Kidney (tissue), 14 donors: Measurements from ENCODE around the gene MPP7. TPM values are rescaled to one million over a fixed set of nuclear protein-coding genes. Genes with fewer than 3 reads are reported as not detected.

Experiments used
- DNase-seq, 5 donors: peaks; one replicate each; pipeline ENCODE4 v3.0.0-alpha.2; 2013 to 2020
- FAIRE-seq: peaks from 2 replicates; lab custom pipeline; 2012; peaks lifted over from hg19 to GRCh38; lab: Jason Lieb, UNC
- H3K27ac ChIP-seq, 2 donors: one replicate each; pipeline ENCODE4 v1.7.0; 2013; ENCODE audit warnings: low read depth in 2 of 2, low read length in 2 of 2, inconsistent platforms in 1 of 2
- H3K27me3 ChIP-seq: one replicate; pipeline ENCODE4 v1.7.1; 2013; ENCODE audit warnings: low read length, inconsistent platforms; ENCODE audit not compliant: control insufficient read depth, insufficient read depth
- H3K36me3 ChIP-seq, 3 donors: one replicate each; pipeline versions ENCODE4 v1.7.0 to v1.7.1; 2013; ENCODE audit warnings: low read length in 3 of 3, control low read depth in 1 of 3, inconsistent platforms in 1 of 3; ENCODE audit not compliant: insufficient read depth in 3 of 3, control insufficient read depth in 2 of 3
- H3K4me1 ChIP-seq, 3 donors: one replicate each; pipeline versions ENCODE4 v1.7.0 to v1.7.1; 2013; ENCODE audit warnings: low read length in 3 of 3, inconsistent platforms in 1 of 3, low read depth in 1 of 3; ENCODE audit not compliant: control insufficient read depth in 2 of 3, insufficient read depth in 2 of 3
- H3K4me3 ChIP-seq, 3 donors: one replicate each; pipeline versions ENCODE4 v1.7.0 to v1.8.1; 2013; ENCODE audit warnings: low read length in 3 of 3, control low read depth in 1 of 3, inconsistent platforms in 1 of 3
- H3K9ac ChIP-seq, 3 donors: one replicate each; pipeline versions ENCODE4 v1.7.0 to v1.7.1; 2013; ENCODE audit warnings: low read length in 3 of 3, control low read depth in 1 of 3, inconsistent platforms in 1 of 3
- H3K9me3 ChIP-seq, 3 donors: one replicate each; pipeline versions ENCODE4 v1.7.0 to v1.7.1; 2013; ENCODE audit warnings: low read length in 3 of 3, control low read depth in 1 of 3, inconsistent platforms in 1 of 3; ENCODE audit not compliant: control insufficient read depth in 2 of 3, insufficient read depth in 1 of 3
- CTCF ChIP-seq: IDR thresholded peaks from 3 replicates; pipeline ENCODE4 v1.5.1; 2012; ENCODE audit warnings: mild to moderate bottlenecking, moderate library complexity, borderline replicate concordance; ENCODE audit not compliant: insufficient read depth; ENCODE audit errors: extremely low read depth
- intact Hi-C: fragments of 100-400 bp; cut with DNase I; formaldehyde crosslinking; loops from one replicate; pipeline ENCODE4 v1.11.1; 2022
- polyA plus RNA-seq: library from polyadenylated mRNA; stranded (reverse); fragments of 350-450 nt; fragmentation: Illumina TruSeq; extraction: RNeasy Lipid Tissue Mini Kit (QIAGEN cat#74804); gene quantifications from one replicate; pipeline ENCODE4 v1.2.3, GENCODE V29; 2014; ENCODE audit warnings: low read depth, low replicate concordance; ENCODE audit not compliant: insufficient read depth
- total RNA-seq: library from RNA; stranded (reverse); fragmentation: NEBNext Ultra II Directional; extraction: Animal tissue kit (Norgen Biotek cat#: 25700); gene quantifications from one replicate; pipeline ENCODE4 v1.2.1, GENCODE V29; 2021
- donor health status: control.
- donor health status: control.
- donor health status: control.
- donor health status: control.
- donor health status: control.
- donor health status: DM: yes; HTN: yes; CAD: no.
- donor health status: Normal renal cell carcinoma (clear cell type).

The MPP7 gene
- total and polyA plus RNA-seq, 2 donors from 2014 or later = 6.8 to 11.6 TPM

GRCh38 chr10:28269842-28270456, 32.9 kb downstream of the MPP7 start:
- intact Hi-C loops = no loop called here
- H3K9me3 ChIP-seq = no peaks in the 10 kb centered on the region
- no peaks in the 10 kb centered on the region for H3K36me3 ChIP-seq
- DNase-seq (no peak), FAIRE-seq (no peak)
- no peak overlapping the region for H3K4me3 ChIP-seq
- no peak for TF ChIP-seq CTCF
- no peaks in the 10 kb centered on the region for H3K4me1 ChIP-seq
- no peaks in the 10 kb centered on the region for H3K27me3 ChIP-seq
- no peak overlapping the region for H3K9ac ChIP-seq
- no peak overlapping the region for H3K27ac ChIP-seq

GRCh38 chr10:28266449-28267224, 36.2 kb downstream of the MPP7 start:
- intact Hi-C loops = no loop called here
- Histone ChIP-seq H3K27me3 (no peaks in the 10 kb centered on the region), H3K9me3 (no peaks in the 10 kb centered on the region), H3K4me3 (no peak overlapping the region), H3K4me1 (no peaks in the 10 kb centered on the region), H3K9ac (no peak overlapping the region), H3K27ac (no peak overlapping the region), H3K36me3 (no peaks in the 10 kb centered on the region)
- TF ChIP-seq CTCF = no peak
- DNase-seq (no peak), FAIRE-seq (no peak)

GRCh38 chr10:28263136-28263857, 39.6 kb downstream of the MPP7 start:
- H3K9ac ChIP-seq = no peak overlapping the region
- no peak overlapping the region for H3K4me3 ChIP-seq
- TF ChIP-seq CTCF = no peak
- FAIRE-seq (no peak), DNase-seq (peak in 3 of 5 donors; percentile 47 to 59 (median 58))
- H3K9me3 ChIP-seq = no peaks in the 10 kb centered on the region
- H3K36me3 ChIP-seq = no peaks in the 10 kb centered on the region
- no peaks in the 10 kb centered on the region for H3K27me3 ChIP-seq
- H3K27ac ChIP-seq = no peak overlapping the region
- no peaks in the 10 kb centered on the region for H3K4me1 ChIP-seq
- intact Hi-C loops = no loop called here
